ENCODE data around the gene INSL4. TPM values are rescaled to one million over a fixed set of nuclear protein-coding genes. Genes with fewer than 3 reads are reported as not detected.

INSL4 gene
- not detected in 2 replicates for total RNA-seq

DNA sequence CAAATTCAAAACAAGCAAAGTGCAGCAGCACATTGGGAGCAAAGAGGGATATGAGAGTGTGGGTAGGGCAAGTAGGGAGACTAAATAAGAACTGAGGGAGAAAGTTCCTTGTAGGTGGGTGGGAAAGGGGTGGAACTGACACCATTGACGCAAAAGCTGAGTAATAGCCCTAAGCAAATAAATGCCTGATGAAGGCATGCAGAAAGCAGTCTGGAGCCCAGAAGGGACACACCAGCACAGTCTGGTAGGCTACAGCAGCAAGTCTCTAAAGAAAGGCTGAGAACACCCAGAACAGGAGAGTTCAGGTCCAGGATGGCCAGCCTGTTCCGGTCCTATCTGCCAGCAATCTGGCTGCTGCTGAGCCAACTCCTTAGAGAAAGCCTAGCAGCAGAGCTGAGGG, at the start of gene INSL4:
Gene INSL4, plus strand, starts transcription at position 208 of the 400 bp plus-strand sequence. Its CDS starts 105 bp downstream, at position 313.
- Histone ChIP-seq H3K4me3 (ENCODE audit: low read depth, low read length) (no peak within 1 kb of the TSS), H3K27me3 (ENCODE audit: control insufficient read depth, insufficient read depth, low read length) (no peaks in the 10 kb centered on the region), H3K36me3 (ENCODE audit: control insufficient read depth, insufficient read depth, low read length) (no peaks in the 10 kb centered on the region)
- TF ChIP-seq, protein P1, sequence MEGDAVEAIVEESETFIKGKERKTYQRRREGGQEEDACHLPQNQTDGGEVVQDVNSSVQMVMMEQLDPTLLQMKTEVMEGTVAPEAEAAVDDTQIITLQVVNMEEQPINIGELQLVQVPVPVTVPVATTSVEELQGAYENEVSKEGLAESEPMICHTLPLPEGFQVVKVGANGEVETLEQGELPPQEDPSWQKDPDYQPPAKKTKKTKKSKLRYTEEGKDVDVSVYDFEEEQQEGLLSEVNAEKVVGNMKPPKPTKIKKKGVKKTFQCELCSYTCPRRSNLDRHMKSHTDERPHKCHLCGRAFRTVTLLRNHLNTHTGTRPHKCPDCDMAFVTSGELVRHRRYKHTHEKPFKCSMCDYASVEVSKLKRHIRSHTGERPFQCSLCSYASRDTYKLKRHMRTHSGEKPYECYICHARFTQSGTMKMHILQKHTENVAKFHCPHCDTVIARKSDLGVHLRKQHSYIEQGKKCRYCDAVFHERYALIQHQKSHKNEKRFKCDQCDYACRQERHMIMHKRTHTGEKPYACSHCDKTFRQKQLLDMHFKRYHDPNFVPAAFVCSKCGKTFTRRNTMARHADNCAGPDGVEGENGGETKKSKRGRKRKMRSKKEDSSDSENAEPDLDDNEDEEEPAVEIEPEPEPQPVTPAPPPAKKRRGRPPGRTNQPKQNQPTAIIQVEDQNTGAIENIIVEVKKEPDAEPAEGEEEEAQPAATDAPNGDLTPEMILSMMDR (IDR thresholded peaks at IDR 0.05; ENCODE audit: insufficient read depth, low read length, poor library complexity, severe bottlenecking), result no peak
- no peak for DNase-seq (ENCODE audit: low read depth)

DNA sequence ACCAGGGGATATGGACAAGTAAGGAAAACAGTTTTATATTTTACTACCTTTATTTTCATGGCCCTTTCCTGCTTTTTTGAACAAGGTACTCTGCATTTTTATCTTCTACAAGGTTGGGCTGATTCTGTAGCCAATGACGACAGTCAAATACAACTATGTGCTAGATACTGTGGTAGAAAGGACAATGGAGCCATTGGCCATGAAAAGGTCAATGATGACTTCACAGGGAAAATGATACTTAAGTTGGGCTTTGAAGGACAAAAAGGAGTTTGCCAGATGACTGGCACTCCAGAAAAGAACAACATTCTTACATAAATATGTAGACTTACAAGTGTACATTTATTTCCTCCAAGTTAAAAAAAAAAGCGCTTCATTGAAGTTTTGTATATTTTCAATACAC, 46.4 kb upstream of the INSL4 start:
- no peaks in the 10 kb centered on the region for H3K36me3 ChIP-seq (ENCODE audit: control insufficient read depth, insufficient read depth, low read length)
- TF ChIP-seq, protein P1 (IDR thresholded peaks at IDR 0.05; ENCODE audit: insufficient read depth, low read length, poor library complexity, severe bottlenecking), result no peak
- no peak for DNase-seq (ENCODE audit: low read depth)
- H3K27me3 ChIP-seq (ENCODE audit: control insufficient read depth, insufficient read depth, low read length), result no peaks in the 10 kb centered on the region
- no peak overlapping the region for H3K4me3 ChIP-seq (ENCODE audit: low read depth, low read length)

DNA sequence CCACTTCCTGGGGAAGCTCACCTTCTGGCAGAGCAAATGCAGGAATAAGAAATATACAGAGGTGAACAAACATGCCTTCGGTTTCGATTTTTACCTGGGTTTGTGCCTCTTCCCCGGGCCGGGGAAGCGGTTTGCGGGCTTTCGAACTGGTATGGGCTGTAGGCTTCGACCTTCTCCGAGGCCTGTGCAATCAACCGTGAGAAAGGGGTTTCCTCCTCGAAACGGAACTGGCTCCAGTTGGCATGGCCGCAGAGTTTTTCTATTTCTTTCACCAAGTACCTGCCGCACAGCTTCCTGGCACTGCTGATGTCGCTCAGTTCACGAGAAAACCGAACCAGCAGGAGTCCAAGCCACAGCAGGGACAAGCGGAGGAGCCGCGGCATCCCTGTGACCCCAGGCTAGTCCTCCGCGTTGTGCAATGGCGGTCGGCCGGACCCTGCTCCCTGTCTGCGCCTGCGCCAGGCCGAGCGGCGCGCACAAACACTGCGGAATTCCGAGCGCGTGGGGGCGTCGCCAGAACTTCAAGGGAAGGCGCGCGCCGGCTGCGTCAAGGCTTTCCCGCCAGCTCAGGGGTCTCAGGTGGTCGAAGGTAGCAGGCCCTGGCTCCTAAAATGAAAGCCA, 45.9 kb upstream of the INSL4 start, which contains the start of gene INSL6:
Gene INSL6, minus strand, starts transcription at position 420 of the 621 bp plus-strand sequence. Its CDS starts 37 bp downstream, at position 383.
- Histone ChIP-seq H3K4me3 (ENCODE audit: low read depth, low read length) (no peak within 1 kb of the TSS), H3K36me3 (ENCODE audit: control insufficient read depth, insufficient read depth, low read length) (no peaks in the 10 kb centered on the region), H3K27me3 (ENCODE audit: control insufficient read depth, insufficient read depth, low read length) (no peaks in the 10 kb centered on the region)
- TF ChIP-seq, protein P1 (IDR thresholded peaks at IDR 0.05; ENCODE audit: insufficient read depth, low read length, poor library complexity, severe bottlenecking), result no peak
- DNase-seq (ENCODE audit: low read depth), result no peak

DNA sequence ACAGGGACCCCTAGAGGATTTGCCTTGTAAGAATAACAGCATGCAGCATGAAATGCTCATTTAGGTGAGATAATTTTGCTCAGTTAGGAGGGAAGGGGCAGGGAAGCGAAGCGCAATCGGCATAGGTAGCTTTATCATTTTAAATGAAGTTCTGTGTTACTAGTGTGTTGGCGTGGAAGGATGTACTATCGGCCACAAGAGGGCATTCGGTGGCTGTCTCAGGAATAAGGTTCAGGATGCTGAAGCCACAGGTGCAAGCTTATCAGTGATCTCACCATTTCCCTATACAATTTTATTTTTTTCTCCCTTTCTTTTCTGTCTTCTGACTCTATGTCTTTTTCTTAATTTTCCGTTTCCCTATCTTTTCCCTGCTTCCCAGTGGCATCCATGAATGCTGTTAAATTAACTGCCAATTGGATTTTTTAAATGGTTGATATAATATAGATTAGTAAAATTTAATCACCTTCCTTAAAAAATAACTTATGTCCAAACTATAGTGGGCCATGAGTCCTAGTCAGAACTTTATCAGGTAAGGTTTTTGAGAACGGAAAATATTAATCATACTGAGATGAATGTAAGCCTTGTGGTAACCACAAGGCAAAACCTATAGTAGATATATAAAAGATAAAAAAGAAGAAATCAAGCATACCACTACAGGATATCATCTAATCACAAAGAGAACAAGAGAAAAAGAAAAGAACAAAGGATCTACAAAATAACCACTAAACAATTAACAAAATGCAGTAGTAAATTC, 44.6 kb upstream of the INSL4 start:
- H3K36me3 ChIP-seq (ENCODE audit: control insufficient read depth, insufficient read depth, low read length), result no peaks in the 10 kb centered on the region
- DNase-seq (ENCODE audit: low read depth), result peak; percentile 19
- H3K4me3 ChIP-seq (ENCODE audit: low read depth, low read length), result no peak overlapping the region
- H3K27me3 ChIP-seq (ENCODE audit: control insufficient read depth, insufficient read depth, low read length), result no peaks in the 10 kb centered on the region
- TF ChIP-seq, protein P1 (IDR thresholded peaks at IDR 0.05; ENCODE audit: insufficient read depth, low read length, poor library complexity, severe bottlenecking), result peak; percentile 70

DNA sequence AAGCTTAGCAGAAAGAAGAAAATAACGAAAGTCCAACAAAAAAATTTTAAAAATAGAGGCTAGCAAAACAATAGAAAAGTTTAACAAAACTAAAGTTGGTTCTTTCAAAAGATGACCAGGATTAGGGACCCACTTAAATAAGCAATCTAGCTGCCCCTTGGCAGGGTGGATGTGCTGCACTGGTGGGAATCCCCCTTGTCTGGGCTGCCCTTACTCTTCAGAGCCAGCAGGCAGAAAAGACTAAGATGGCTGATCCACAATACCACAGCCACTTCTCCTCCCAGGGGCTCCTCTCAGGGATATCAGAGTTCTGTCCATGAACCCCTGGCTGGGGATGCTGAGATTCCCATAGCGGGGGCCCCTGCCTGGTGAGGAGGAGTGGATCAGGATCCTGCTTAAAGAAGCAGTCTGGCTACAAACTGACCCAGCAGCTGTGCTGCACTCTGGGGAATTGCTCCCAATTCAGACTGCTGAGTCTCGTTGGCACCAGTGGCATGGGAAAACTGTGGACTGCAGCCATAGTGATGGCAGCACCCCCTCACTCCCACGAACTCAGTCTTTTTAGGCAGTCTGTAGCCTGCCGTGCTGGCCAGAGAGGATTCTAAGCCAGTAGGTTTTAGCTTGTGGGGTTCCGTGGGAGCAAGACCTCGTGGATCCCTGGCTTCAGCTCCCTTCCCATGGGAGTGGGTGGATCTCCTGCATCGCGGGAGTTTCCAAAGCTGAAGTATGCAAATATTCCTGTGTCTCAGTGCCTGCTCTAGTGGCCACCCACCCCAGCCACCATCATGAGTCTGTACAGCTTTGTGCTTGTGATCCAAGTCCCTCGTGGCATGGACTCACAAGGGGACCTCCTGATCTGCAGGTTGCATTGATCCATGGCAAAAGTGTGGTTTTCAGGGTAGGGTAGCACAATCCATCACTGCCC, 42.9 kb upstream of the INSL4 start:
- TF ChIP-seq, protein P1 (IDR thresholded peaks at IDR 0.05; ENCODE audit: insufficient read depth, low read length, poor library complexity, severe bottlenecking), result no peak
- Histone ChIP-seq H3K36me3 (ENCODE audit: control insufficient read depth, insufficient read depth, low read length) (no peaks in the 10 kb centered on the region), H3K4me3 (ENCODE audit: low read depth, low read length) (no peak overlapping the region), H3K27me3 (ENCODE audit: control insufficient read depth, insufficient read depth, low read length) (no peaks in the 10 kb centered on the region)
- no peak for DNase-seq (ENCODE audit: low read depth)
